IMR-90 (cell line): Measurements from ENCODE around the gene MYL4. TPM values are rescaled to one million over a fixed set of nuclear protein-coding genes. Genes with fewer than 3 reads are reported as not detected.

Experiments used
- ATAC-seq: fragments of 200-7000 bp; cut with Tn5 transposase; 2 replicates; pipeline ENCODE4 v1.9.1; 2020; ENCODE audit warnings: low read depth, mild to moderate bottlenecking, moderate library complexity
- BruUV-seq: library from RNA; stranded (reverse); fragments of 400-500 nt; replicated peaks from 2 replicates; lab custom pipeline; 2021; lab: Mats Ljungman, UMichigan
- CTCF ChIA-PET: fragments of 300-600 bp; formaldehyde crosslinking; extraction: SDS; loops from one replicate; lab custom pipeline; 2021; ENCODE audit warnings: antibody characterized with exemption; lab: Yijun Ruan, JAX
- POLR2A ChIA-PET: fragments of 300-600 bp; sonication (Branson Sonifier 250); formaldehyde crosslinking; loops from one replicate; lab custom pipeline; 2022; ENCODE audit warnings: antibody characterized with exemption; ENCODE audit not compliant: unreplicated experiment; lab: Charles Lee
- DNase-seq: peaks from one replicate; pipeline ENCODE4 v3.0.0; 2013
- H2AFZ ChIP-seq: replicated peaks from 2 replicates; pipeline ENCODE3; 2013; ENCODE audit warnings: low read length, mild to moderate bottlenecking; ENCODE audit not compliant: poor library complexity
- H2AK5ac ChIP-seq: 2 replicates; pipeline ENCODE4 v1.6.1; 2013; ENCODE audit warnings: low read depth, low read length, inconsistent platforms
- H2AK9ac ChIP-seq: replicated peaks from 2 replicates; pipeline ENCODE3; 2013; ENCODE audit warnings: mild to moderate bottlenecking, low read depth, low read length, moderate library complexity; ENCODE audit not compliant: poor library complexity
- H2BK120ac ChIP-seq: 2 replicates; pipeline ENCODE4 v1.6.1; 2013; ENCODE audit warnings: low read depth, low read length, inconsistent platforms
- H2BK15ac ChIP-seq: 3 replicates; pipeline ENCODE4 v1.6.1; 2013; ENCODE audit warnings: low read depth, low read length, inconsistent platforms
- H2BK20ac ChIP-seq: 2 replicates; pipeline ENCODE4 v1.6.1; 2013; ENCODE audit warnings: low read depth, mild to moderate bottlenecking, inconsistent platforms, low read length, moderate library complexity
- H2BK5ac ChIP-seq: 2 replicates; pipeline ENCODE4 v1.6.1; 2013; ENCODE audit warnings: mild to moderate bottlenecking, low read depth, low read length, inconsistent platforms; ENCODE audit not compliant: poor library complexity, severe bottlenecking
- H3K14ac ChIP-seq: replicated peaks from 2 replicates; pipeline ENCODE4 v1.6.1; 2013; ENCODE audit warnings: low read depth, low read length, inconsistent platforms
- H3K18ac ChIP-seq: 2 replicates; pipeline ENCODE4 v1.6.1; 2013; ENCODE audit warnings: low read depth, low read length, control low read depth
- H3K23ac ChIP-seq: 2 replicates; pipeline ENCODE4 v1.6.1; 2013; ENCODE audit warnings: low read depth, low read length, inconsistent platforms
- H3K27ac ChIP-seq: 2 replicates; pipeline ENCODE4 v1.5.1; 2013; ENCODE audit warnings: mild to moderate bottlenecking, control low read depth, low read length; ENCODE audit not compliant: insufficient read depth
- H3K27me3 ChIP-seq: 2 replicates; pipeline ENCODE4 v1.6.1; 2013; ENCODE audit warnings: low read length; ENCODE audit not compliant: control insufficient read depth, insufficient read depth
- H3K36me3 ChIP-seq: 2 replicates; pipeline ENCODE4 v1.6.1; 2013; ENCODE audit warnings: low read length, mixed read lengths; ENCODE audit not compliant: control insufficient read depth, insufficient read depth
- H3K4ac ChIP-seq: 2 replicates; pipeline ENCODE4 v1.6.1; 2013; ENCODE audit warnings: low read depth, low read length, inconsistent platforms
- H3K4me1 ChIP-seq: 2 replicates; pipeline ENCODE4 v1.6.1; 2013; ENCODE audit warnings: low read length, mixed read lengths; ENCODE audit not compliant: control insufficient read depth, insufficient read depth
- H3K4me2 ChIP-seq: 2 replicates; pipeline ENCODE4 v1.6.1; 2013; ENCODE audit warnings: low read depth, mild to moderate bottlenecking, control low read depth, low read length, moderate library complexity
- H3K4me3 ChIP-seq: 2 replicates; pipeline ENCODE4 v1.5.1; 2013; ENCODE audit warnings: low read depth, mild to moderate bottlenecking, control low read depth, low read length, moderate library complexity; ENCODE audit not compliant: insufficient read depth
- H3K56ac ChIP-seq: 2 replicates; pipeline ENCODE4 v1.6.1; 2013; ENCODE audit warnings: low read length, inconsistent platforms; ENCODE audit not compliant: insufficient read depth; ENCODE audit errors: extremely low read depth
- H3K79me1 ChIP-seq, 2 experiments: 2 replicates each; pipeline ENCODE4 v1.6.1; 2013; ENCODE audit warnings: low read length in 2 of 2, inconsistent platforms in 1 of 2, low read depth in 1 of 2
- H3K9ac ChIP-seq: 2 replicates; pipeline ENCODE4 v1.6.1; 2013; ENCODE audit warnings: low read depth, low read length, control low read depth
- H3K9me1 ChIP-seq: 2 replicates; pipeline ENCODE4 v1.6.1; 2013; ENCODE audit warnings: low read length, inconsistent platforms; ENCODE audit not compliant: insufficient read depth
- H3K9me3 ChIP-seq: 2 replicates; pipeline ENCODE4 v1.6.1; 2013; ENCODE audit warnings: low read length; ENCODE audit not compliant: control insufficient read depth, insufficient read depth
- H4K20me1 ChIP-seq: 2 replicates; pipeline ENCODE4 v1.6.1; 2013; ENCODE audit warnings: low read length, inconsistent platforms; ENCODE audit not compliant: insufficient read depth
- H4K5ac ChIP-seq: 2 replicates; pipeline ENCODE4 v1.6.1; 2013; ENCODE audit warnings: mild to moderate bottlenecking, low read depth, low read length, control low read depth
- H4K8ac ChIP-seq, 2 experiments: 2 replicates each; pipeline ENCODE4 v1.6.1; 2013; ENCODE audit warnings: low read depth in 2 of 2, low read length in 2 of 2, control low read depth in 1 of 2, inconsistent platforms in 1 of 2
- H4K91ac ChIP-seq: 2 replicates; pipeline ENCODE4 v1.6.1; 2013; ENCODE audit warnings: low read depth, low read length, inconsistent platforms; ENCODE audit not compliant: insufficient read depth
- CEBPB ChIP-seq: IDR thresholded peaks from 2 replicates; pipeline ENCODE4 v1.6.1; 2012; ENCODE audit warnings: low read depth, low read length, improper control_type of control experiment
- CHD1 ChIP-seq: IDR thresholded peaks from 2 replicates; pipeline ENCODE4 v1.6.1; 2012; ENCODE audit warnings: low read depth, low read length, improper control_type of control experiment
- ELK1 ChIP-seq: fragments of 150-350 bp; IDR thresholded peaks from 2 replicates; pipeline ENCODE4 v1.6.1; 2016; ENCODE audit warnings: low read depth, mild to moderate bottlenecking, low read length, moderate library complexity, borderline replicate concordance
- FOS ChIP-seq: fragments of 150-350 bp; IDR thresholded peaks from 2 replicates; pipeline ENCODE4 v1.6.1; 2016; ENCODE audit warnings: low read depth, low read length
- MAFK ChIP-seq: IDR thresholded peaks from 2 replicates; pipeline ENCODE4 v1.6.1; 2012; ENCODE audit warnings: low read depth, low read length, improper control_type of control experiment
- MAZ ChIP-seq: IDR thresholded peaks from 2 replicates; pipeline ENCODE4 v1.6.1; 2012; ENCODE audit warnings: low read depth, mild to moderate bottlenecking, low read length, improper control_type of control experiment, moderate library complexity, borderline replicate concordance
- MXI1 ChIP-seq: IDR thresholded peaks from 2 replicates; pipeline ENCODE4 v1.6.1; 2012; ENCODE audit warnings: low read depth, mild to moderate bottlenecking, low read length, moderate library complexity, borderline replicate concordance
- NFE2L2 ChIP-seq: fragments of 150-350 bp; IDR thresholded peaks from 2 replicates; pipeline ENCODE4 v1.6.1; 2016; ENCODE audit warnings: low read depth, mild to moderate bottlenecking, low read length
- POLR2A ChIP-seq: IDR thresholded peaks from 2 replicates; pipeline ENCODE4 v1.6.1; 2012; ENCODE audit warnings: mild to moderate bottlenecking, low read depth, low read length
- RAD21 ChIP-seq: IDR thresholded peaks from 2 replicates; pipeline ENCODE4 v1.6.1; 2012; ENCODE audit warnings: low read length, improper control_type of control experiment
- RCOR1 ChIP-seq: IDR thresholded peaks from 2 replicates; pipeline ENCODE4 v1.6.1; 2012; ENCODE audit warnings: mild to moderate bottlenecking, low read length, improper control_type of control experiment; ENCODE audit not compliant: insufficient replicate concordance
- RFX5 ChIP-seq: IDR thresholded peaks from 2 replicates; pipeline ENCODE4 v1.8.0; 2012; ENCODE audit warnings: low read depth, mild to moderate bottlenecking, low read length, moderate library complexity
- SMC3 ChIP-seq: fragments of 150-350 bp; IDR thresholded peaks from 2 replicates; pipeline ENCODE4 v1.6.1; 2016; ENCODE audit warnings: low read depth, mild to moderate bottlenecking, antibody characterized with exemption, low read length, moderate library complexity
- WGBS, 2 experiments: methylation state at CpG; one replicate each; pipeline versions ENCODE4 v1.1.5 to v1.1.7; 2013; ENCODE audit warnings: missing lambda C conversion rate in 2 of 2; ENCODE audit not compliant: insufficient read length in 1 of 2; ENCODE audit errors: extremely low coverage in 2 of 2; 5-methylcytosine and 5-hydroxymethylcytosine counted together
- dilution Hi-C: fragments of 300-500 bp; cut with HindIII; formaldehyde crosslinking; loops from one replicate; pipeline ENCODE4 v1.14.3; 2018; ENCODE audit warnings: low sequenced_read_pairs; ENCODE audit not compliant: unreplicated experiment
- in situ Hi-C: fragments of 300-500 bp; cut with MboI; formaldehyde crosslinking; loops from 3 replicates; pipeline ENCODE4 v1.14.3; 2019; ENCODE audit warnings: low sequenced_read_pairs, inconsistent platforms, mixed read lengths
- intact Hi-C: fragments of 100-400 bp; cut with micrococcal nuclease; formaldehyde crosslinking; loops from 2 replicates; pipeline ENCODE4 v1.10.0; 2022
- polyA plus RNA-seq, 3 experiments: library from polyadenylated mRNA; depleted of rRNA; stranded (reverse); fragments of >200 nt; gene quantifications; 2 replicates each; pipeline ENCODE4 v1.2.3, GENCODE V29; 2012; ENCODE audit warnings: low replicate concordance in 1 of 3
- total RNA-seq: library from RNA; depleted of rRNA; stranded (reverse); fragments of >200 nt; gene quantifications from 2 replicates; pipeline ENCODE4 v1.2.3, GENCODE V29; 2012

The MYL4 gene
- total and polyA plus RNA-seq, 2 of the 4 experiments (the other 2 are of a cell fraction), result not detected

- H2AFZ ChIP-seq, result peak overlapping the region; percentile 85
- peak overlapping the region; percentile 88 to 89 for H4K8ac ChIP-seq
- H3K14ac ChIP-seq, result peak overlapping the region; percentile 95
- H4K91ac ChIP-seq, result peak overlapping the region; percentile 97
- H3K9me1 ChIP-seq, result peaks cover 13% of the 10 kb centered on the region
- peak overlapping the region; percentile 86 for H2BK5ac ChIP-seq
- ChIA-PET CTCF (interaction anchor here (0.9 to 1.5 kb wide), 4 partner anchors 10 to 76 kb away, joined by 4 to 5 read pairs (median 4); no protein-coding TSS in a partner anchor), POLR2A (interaction anchor here (0.6 kb wide), 1 partner anchor 74 kb away, joined by 8 read pairs; no protein-coding TSS in a partner anchor)
- TF ChIP-seq CHD1 (no peak), MAFK (no peak), RFX5 (no peak), ELK1 (no peak), MXI1 (no peak), RAD21 (peak; percentile 14; the same call in 1 of the 2 replicates), POLR2A (no peak), RCOR1 (no peak), FOS (peak; percentile 46), NFE2L2 (no peak), CEBPB (peak; percentile 39; the same call in 1 of the 2 replicates), SMC3 (peak; percentile 23; the same call in 1 of the 2 replicates), MAZ (no peak)
- ATAC-seq (peak; percentile 91), DNase-seq (peak; percentile 98)
- dilution Hi-C loops (no loop called here), in situ Hi-C loops (no loop called here), intact Hi-C loops (no loop called here)
- no peak overlapping the region for H3K4me3 ChIP-seq
- no CpG with 5 or more reads among the region's 3 CpGs for WGBS, 2 experiments
- H3K79me1 ChIP-seq, result no peaks in the 10 kb centered on the region
- H2AK5ac ChIP-seq, result peak overlapping the region; percentile 96
- peak overlapping the region; percentile 97 for H2BK120ac ChIP-seq
- H3K9me3 ChIP-seq, result no peaks in the 10 kb centered on the region; the same call in 1 of the 2 replicates
- no TSS peak for BruUV-seq
- peak overlapping the region; percentile 63 for H3K27ac ChIP-seq
- peak overlapping the region; percentile 83 for H4K5ac ChIP-seq
- H3K18ac ChIP-seq, result peak overlapping the region; percentile 92
- peak overlapping the region; percentile 65 for H3K56ac ChIP-seq
- H2AK9ac ChIP-seq, result peak overlapping the region; percentile 75
- peak overlapping the region; percentile 99 for H2BK20ac ChIP-seq
- H3K23ac ChIP-seq, result peak overlapping the region; percentile 89
- H2BK15ac ChIP-seq, result peak overlapping the region; percentile 96
- H3K4me2 ChIP-seq, result peak overlapping the region; percentile 0; the same call in 1 of the 2 replicates
- H4K20me1 ChIP-seq, result no peaks in the 10 kb centered on the region
- H3K4ac ChIP-seq, result peak overlapping the region; percentile 97
- peak overlapping the region; percentile 12; the same call in 1 of the 2 replicates for H3K9ac ChIP-seq
- H3K27me3 ChIP-seq, result no peaks in the 10 kb centered on the region
- H3K4me1 ChIP-seq, result peaks cover 9% of the 10 kb centered on the region
- H3K36me3 ChIP-seq, result no peaks in the 10 kb centered on the region
These were observed 31.0 kb downstream of the MYL4 start for GRCh38 chr17:47239967-47240651.
